SKM-1 (cell line): ENCODE results near the gene ANKEF1.
"Not testable (repeated sequence)": the region's sequence is repeated elsewhere in the genome, so short reads cannot be mapped to it uniquely, and the experiment has no call there.

Experiments
- DNase-seq: peaks from one replicate; lab custom pipeline; 2025; ENCODE audit not compliant: unreplicated experiment; lab: John Stamatoyannopoulos, UW

Gene ANKEF1

GRCh38 chr20:10032269-10032668, 2.5 kb upstream of the ANKEF1 start:
- not testable (repeated sequence) for DNase-seq

- no peak for DNase-seq
Measured at GRCh38 chr20:10033905-10034650, 709 bp upstream of the ANKEF1 start.

DNA sequence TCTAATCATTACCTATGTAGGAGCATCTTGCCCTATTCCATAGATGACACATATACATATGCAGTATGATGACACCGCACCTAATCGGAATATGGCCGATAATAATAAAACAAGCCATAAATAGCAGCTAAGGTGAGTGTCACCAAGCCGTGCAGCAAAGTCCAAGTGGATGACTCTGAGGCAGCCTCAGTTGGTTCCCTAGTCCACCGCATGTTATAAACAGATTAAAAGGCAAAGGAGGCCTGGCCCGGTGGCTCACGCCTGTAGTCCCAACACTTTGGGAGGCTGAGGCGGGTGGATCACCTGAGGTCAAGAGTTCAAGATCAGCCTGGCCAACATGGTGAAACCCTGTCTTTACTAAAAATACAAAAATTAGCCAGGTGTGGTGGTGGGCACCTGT, 1.5 kb downstream of the ANKEF1 start:
- DNase-seq: not testable (repeated sequence)

GRCh38 chr20:10040070-10040975, 5.5 kb downstream of the ANKEF1 start:
- no peak for DNase-seq

DNA sequence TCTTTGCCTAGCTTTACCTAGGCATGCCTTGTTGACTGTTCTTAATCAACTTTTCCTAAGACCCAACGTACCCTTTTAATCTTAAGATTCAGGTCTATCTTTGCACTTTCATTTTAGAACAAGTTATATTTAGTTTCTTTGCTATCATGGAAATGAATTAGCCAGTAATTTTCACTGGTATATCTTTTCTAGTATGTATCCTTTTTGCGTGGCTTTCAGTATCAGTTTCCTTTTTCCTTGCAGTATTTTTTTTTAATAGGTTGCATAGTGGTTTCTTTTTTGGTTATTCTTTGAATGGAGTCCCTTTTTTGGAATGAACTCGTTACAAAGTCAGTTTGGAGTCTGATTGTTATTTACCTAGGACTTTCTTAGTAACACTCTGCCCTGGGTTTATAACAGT, 7.3 kb downstream of the ANKEF1 start:
- DNase-seq: no peak

DNA sequence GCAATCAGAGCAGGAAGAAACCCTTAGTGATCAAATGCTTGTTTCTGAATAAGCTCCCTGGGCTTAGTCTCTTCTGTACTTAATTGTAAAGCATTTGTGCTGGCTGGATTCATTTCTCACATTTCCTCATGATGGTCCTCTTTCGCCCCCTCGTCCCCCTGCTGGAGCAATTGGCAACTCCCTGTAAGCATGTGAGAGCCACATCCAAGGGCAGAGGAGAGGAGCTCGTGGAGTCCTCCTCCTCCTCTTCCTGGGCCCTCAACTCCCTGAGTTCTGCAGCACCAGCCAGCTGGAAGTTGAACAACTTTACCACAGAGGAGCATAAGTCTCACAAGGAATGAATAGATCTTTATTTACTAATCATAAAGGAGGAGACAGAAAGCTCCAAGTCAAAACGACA, 12.6 kb downstream of the ANKEF1 start:
- DNase-seq: no peak

GRCh38 chr20:10051185-10051584, 16.4 kb downstream of the ANKEF1 start:
- DNase-seq: no peak

GRCh38 chr20:10059006-10059405, 24.2 kb downstream of the ANKEF1 start:
- DNase-seq: no peak

GRCh38 chr20:10060226-10060625, 25.4 kb downstream of the ANKEF1 start:
- DNase-seq: no peak

DNA sequence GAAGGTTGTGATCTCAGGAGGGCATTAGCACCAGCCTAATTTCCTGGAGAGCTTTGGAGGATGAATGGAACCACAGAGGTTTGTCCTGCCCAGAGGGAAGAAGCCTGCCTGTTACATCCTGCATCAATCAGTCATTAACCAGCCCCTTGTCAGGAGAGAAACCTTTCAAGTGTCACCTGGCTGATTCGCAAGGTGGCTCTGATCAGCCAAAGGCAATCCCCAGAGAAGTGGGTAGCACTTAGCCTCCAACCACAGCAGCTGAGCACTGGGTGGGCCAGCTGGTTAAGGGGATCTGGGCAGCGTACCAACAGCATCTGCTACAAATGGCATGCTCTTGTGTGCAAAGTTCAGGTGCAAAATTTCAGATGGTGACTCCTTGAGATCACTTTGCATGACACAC, 26.9 kb downstream of the ANKEF1 start:
- DNase-seq: no peak

DNA sequence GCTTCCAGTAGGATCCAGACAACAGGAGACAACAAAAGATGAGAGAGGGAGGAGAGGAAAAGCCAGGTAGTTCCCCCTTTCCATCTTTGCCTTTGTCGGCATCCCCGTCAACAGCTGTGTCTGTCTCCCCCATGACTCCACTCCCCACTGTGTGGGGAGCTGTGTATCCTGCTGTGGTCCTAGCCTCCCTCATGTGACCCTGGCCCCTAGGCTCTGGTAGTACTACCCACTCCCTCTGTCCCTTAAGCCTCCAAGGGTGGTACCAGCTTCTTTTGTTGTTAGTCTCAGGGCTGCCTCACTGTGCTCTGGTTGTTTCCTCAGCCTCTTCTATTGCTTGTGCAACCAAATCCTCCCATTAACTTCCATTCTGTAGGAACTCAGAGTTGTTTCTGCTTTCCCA, 28.7 kb downstream of the ANKEF1 start:
- DNase-seq: no peak

- DNase-seq: no peak
Measured at GRCh38 chr20:10064611-10065010, 29.8 kb downstream of the ANKEF1 start.

DNA sequence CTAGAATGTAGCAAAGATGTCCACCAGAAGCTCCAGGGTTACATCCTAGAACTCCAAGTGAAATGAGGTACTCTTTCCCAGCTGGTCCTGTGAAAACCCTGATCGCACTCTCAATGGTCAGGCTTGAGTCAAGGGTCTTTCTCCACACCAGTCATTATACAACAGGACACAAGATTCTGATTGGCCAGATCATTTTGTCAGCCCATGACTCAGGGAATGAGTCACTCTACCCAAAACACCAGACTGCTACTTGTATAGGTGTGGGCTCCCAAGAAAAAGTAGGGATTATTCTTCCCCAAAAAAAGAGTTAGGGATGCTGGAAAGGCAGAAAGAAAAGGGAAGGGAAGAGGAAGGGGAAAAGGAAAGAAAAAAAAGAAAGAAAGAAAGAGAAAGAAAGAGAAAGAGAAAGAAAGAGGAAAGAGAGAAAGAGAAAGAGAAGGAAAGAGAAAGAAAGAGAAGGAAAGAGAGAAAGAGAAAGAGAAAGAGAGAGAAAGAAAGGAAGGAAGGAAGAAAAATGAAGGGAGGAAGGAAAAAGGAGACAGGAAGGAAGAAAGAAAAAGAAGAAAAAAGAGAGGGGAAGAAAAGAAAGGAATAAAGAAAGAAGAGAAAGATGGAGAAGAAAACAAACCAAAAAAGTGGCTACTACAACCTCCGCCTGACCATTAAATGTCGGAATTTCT, 30.5 kb downstream of the ANKEF1 start:
- DNase-seq: no peak

- DNase-seq: no peak
Measured at GRCh38 chr20:10067321-10067720, 32.5 kb downstream of the ANKEF1 start.

DNA sequence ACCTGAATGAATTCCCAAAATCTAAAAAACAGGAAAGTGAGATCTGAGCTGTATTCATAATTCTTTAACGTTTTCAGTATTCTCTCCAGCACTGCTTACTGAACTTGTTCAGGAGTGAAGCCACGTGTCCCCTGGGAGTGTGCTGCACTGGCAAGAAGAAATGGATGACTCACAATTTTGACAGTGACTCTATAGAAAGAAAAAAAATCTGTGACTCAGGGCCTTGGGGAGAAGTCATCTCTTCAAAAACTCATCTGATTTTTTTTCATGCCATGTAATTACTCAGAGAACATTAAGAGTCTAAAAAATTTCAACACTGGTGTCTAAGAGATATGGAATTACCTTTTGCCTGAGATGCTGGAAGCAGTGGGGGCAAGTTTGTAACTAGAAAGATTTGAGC, 39.7 kb downstream of the ANKEF1 start:
- DNase-seq: no peak

DNA sequence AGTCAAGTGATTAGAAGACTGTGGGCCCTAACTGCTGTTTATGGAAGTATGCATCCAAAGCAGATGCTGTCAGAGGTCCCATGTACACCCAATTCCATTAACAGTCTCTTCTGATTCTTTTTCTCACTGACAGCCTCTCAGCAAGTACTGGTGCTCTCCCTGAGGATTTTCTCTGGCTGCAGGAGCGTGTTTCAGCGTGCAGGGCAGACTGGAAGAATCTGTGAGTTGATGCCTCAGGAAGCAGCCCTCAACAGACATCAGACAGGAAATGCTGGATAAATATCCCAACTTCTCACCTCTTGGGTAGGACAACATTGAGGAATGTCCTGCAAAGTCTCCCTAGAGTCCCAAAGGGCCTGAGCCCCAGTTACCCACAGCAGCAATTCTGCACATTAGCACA, 40.8 kb downstream of the ANKEF1 start:
- DNase-seq: no peak

- no peak for DNase-seq
Measured at GRCh38 chr20:10076126-10077080, 41.6 kb downstream of the ANKEF1 start.

- DNase-seq: no peak
Measured at GRCh38 chr20:10077081-10077471, 42.3 kb downstream of the ANKEF1 start.

DNA sequence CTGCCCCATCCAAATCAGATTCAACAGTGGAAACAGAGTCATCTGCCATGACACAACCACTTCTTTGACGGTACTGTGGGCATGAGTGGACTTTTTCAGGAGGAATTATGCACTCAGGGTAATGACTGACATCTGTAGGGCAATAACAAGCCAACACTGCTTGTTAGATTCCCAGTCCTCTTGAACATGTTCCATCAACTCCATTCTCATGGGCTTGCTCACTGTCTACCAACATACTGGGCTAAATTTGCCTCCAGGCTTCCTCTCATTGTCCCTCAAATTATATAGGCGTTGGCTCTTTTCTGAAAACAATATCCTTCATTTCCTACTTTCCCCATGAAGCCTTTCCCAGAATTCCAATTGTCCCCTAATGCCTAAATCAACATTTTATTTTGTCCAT, 43.1 kb downstream of the ANKEF1 start:
- DNase-seq: no peak

DNA sequence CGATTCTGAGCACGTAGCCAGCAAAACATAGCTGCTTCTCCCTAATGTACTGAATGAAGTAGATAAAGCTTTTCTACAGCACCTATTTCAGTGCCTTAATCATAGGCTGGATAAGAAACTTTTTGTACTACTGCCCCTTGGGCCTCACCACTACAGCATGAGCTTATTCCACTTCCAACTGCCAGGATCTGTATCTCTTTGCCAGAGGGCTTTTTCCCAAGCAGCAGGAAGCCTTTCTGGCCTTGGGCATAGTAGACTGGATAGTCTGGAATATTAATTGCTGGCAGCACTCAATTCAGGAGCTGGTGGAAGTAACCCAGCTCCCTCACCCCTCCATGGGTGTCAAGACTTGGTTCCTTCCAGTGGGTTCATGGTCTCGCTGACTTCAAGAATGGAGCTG, 43.6 kb downstream of the ANKEF1 start:
- no peak for DNase-seq

GRCh38 chr20:10079964-10080363, 45.2 kb downstream of the ANKEF1 start:
- DNase-seq: no peak
